ENCODE results near the gene ZFYVE9.

ZFYVE9 gene

DNA sequence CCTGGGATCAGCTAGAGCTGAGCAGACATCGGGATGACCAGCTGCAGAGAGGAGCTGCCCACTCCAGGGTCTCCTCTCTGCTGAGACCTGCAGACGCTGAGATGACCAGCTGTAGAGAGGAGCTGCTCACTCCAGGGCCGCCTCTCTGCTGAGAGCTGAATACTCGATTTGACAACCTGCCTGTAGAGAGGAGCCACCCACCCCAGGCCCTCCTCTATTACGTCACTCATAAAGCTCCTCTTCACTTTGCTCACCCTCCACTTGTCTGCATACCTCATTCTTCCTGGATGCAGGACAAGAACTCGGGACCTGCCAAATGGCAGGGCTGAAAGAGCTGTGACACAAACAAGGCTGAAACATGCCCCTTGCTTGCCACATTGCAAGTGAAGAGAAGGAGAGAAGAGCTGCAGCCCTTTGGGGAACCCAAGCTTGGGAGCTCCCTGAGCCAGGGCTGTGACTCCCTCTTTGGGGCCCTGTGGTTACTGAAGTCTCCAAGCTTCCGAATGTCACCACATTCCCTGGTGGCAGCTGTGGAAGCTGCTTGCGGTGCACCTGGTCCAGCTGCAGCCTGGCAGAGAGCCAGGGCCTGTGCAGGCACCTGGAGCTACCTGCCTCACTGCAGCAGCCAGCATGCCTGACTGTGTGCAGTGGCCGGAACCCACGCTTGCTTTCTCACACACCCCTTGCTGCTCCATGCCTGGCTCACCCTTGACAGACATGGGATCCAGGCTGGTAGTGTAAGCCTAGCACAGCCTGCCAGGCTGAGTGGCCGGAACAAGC is 164.5 kb downstream of the ZFYVE9 start:
- H3K4me3 ChIP-seq (ENCODE audit: low read depth, low read length) = no peak overlapping the region
- TF ChIP-seq, protein P1, sequence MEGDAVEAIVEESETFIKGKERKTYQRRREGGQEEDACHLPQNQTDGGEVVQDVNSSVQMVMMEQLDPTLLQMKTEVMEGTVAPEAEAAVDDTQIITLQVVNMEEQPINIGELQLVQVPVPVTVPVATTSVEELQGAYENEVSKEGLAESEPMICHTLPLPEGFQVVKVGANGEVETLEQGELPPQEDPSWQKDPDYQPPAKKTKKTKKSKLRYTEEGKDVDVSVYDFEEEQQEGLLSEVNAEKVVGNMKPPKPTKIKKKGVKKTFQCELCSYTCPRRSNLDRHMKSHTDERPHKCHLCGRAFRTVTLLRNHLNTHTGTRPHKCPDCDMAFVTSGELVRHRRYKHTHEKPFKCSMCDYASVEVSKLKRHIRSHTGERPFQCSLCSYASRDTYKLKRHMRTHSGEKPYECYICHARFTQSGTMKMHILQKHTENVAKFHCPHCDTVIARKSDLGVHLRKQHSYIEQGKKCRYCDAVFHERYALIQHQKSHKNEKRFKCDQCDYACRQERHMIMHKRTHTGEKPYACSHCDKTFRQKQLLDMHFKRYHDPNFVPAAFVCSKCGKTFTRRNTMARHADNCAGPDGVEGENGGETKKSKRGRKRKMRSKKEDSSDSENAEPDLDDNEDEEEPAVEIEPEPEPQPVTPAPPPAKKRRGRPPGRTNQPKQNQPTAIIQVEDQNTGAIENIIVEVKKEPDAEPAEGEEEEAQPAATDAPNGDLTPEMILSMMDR (IDR thresholded peaks at IDR 0.05; ENCODE audit: borderline replicate concordance, insufficient read depth, low read depth, low read length) = no peak

DNA sequence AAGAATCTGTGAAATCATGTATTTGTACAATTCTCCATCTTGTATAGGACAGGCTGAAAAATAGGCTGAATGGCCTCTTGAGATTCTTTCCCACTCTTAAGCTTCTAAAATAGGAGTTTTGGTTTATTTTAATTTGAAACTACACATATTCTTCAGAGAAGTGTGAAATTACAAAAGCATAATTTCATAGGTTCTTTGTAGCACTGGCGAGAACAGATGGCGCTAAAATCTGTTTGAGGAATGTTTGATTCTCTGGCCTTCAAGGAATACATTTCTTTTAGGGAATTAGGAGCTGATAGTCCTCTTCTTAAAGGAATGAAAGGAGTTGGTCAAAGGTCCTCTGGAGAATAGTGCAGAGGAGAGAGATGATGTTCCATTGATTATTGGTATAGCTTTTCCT is 179.2 kb downstream of the ZFYVE9 start:
- H3K4me3 ChIP-seq (ENCODE audit: low read depth, low read length) = no peak overlapping the region
- TF ChIP-seq, protein P1 (IDR thresholded peaks at IDR 0.05; ENCODE audit: borderline replicate concordance, insufficient read depth, low read depth, low read length) = no peak

DNA sequence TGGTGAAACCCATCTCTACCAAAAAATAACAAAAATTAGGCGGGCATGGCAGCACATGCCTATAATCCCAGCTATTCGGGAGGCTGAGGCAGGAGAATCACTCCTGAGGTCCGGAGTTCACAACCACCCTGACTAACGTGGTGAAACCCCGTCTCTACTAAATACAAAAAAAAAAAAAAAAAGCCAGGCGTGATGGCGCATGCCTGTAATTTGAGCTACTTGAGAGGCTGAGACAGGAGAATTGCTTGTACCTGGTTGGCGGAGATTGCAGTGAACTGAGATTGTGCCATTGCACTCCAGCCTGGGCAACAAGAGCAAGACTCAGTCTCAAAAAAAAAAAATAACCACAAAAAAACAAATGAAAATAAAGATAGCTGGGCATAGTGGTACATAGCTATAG is 181.8 kb downstream of the ZFYVE9 start:
- no peak overlapping the region for H3K4me3 ChIP-seq (ENCODE audit: low read depth, low read length)
- TF ChIP-seq, protein P1 (IDR thresholded peaks at IDR 0.05; ENCODE audit: borderline replicate concordance, insufficient read depth, low read depth, low read length) = no peak

DNA sequence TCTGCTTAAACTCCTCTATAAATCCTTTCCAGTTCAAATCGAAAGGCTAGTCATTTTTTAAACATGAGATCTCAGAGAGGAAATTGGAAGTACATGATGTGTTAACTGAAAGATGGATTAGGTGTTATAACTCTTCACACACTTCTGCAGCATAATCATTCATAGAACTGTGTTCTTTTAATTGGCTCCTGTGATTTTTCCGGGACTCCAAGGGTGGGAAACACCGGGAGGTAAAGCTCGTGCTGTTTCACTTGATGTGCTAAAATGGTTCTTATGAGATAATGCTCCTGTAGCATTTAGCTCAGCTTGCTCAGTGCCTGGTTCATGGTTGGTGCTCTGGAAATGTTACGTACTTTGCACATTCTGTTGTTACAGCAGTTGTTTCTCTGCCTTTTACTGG is 183.9 kb downstream of the ZFYVE9 start:
- H3K4me3 ChIP-seq (ENCODE audit: low read depth, low read length) = no peak overlapping the region
- TF ChIP-seq, protein P1 (IDR thresholded peaks at IDR 0.05; ENCODE audit: borderline replicate concordance, insufficient read depth, low read depth, low read length) = no peak

DNA sequence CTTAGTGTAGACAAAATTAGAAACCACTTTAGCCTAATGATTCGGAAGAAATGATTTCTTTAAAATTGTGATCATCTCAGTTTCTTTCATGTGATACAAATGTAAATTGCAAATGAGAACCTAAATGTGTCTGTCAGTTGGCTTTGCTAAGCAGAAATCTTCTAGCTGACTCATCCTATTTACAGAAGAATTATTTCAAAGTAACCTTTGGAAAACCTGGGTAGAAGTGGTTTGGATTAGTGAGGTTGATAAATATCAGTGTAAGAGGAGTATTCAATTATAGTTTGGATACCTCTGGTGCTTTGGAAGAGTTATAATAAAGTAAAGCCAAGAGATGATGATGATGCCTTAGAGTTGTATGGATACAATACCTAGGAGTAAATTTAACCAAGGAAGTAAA is 186.7 kb downstream of the ZFYVE9 start:
- no peak overlapping the region for H3K4me3 ChIP-seq (ENCODE audit: low read depth, low read length)
- TF ChIP-seq, protein P1 (IDR thresholded peaks at IDR 0.05; ENCODE audit: borderline replicate concordance, insufficient read depth, low read depth, low read length) = no peak

DNA sequence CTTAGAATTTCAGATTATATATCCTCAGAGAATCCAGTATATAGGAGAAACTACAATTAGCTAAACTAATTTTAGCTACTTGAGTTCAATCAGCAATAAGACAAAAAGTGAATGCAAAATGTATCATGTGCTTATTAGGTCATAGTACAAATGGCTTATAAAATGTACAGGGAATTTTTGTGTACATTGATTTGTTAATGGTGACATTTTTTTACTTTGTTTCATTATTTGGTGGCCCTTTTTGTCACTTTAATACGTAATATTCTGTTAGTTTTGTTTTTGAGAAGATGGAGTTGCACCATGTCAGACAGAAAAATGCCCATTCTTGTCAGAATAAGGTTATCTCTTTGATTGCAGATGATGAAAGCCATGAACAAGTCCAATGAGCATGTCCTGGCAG is 190.5 kb downstream of the ZFYVE9 start:
- TF ChIP-seq, protein P1 (IDR thresholded peaks at IDR 0.05; ENCODE audit: borderline replicate concordance, insufficient read depth, low read depth, low read length) = no peak
- no peak overlapping the region for H3K4me3 ChIP-seq (ENCODE audit: low read depth, low read length)

DNA sequence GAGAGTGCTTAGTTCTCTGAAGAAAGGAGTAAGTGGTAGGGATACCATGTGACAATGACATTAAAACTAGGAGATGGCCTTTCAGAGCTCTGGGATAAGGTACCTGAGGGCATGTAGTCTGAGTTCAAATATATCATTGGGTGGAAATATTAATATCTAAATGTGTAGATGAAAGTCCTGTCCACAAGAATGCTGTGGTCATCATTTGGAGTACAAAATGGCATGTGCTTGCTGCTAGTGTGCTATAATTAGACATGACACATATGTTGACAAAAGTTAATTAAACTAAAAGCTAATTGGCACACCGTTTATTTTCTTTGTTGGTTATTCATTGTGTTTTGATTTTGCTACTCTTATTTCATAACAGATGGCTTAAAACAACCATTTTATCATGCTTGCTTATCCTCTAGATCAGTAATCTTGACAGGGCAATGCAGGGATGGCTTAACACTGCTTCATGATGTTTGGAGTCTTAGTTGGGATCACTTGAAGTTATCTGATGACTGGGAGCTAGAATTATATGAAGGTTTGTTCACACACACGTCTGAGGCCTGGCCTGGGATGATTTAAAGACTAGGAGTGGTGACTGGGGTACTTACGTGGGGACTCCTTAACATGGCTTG is 193.1 kb downstream of the ZFYVE9 start:
- no peak overlapping the region for H3K4me3 ChIP-seq (ENCODE audit: low read depth, low read length)
- TF ChIP-seq, protein P1 (IDR thresholded peaks at IDR 0.05; ENCODE audit: borderline replicate concordance, insufficient read depth, low read depth, low read length) = no peak

All from GM12875 (cell line).